SJCRH30 (cell line): ENCODE results near the gene PROK1. TPM values are rescaled to one million over a fixed set of nuclear protein-coding genes. Genes with fewer than 3 reads are reported as not detected.

Source experiments
- DNase-seq, 2 experiments: peaks; one replicate each; pipeline ENCODE4 v3.0.0-alpha.2; 2015 to 2020
- H3K27ac ChIP-seq: fragments of 250-450 bp; sonication (Bioruptor Pico); 2 replicates; pipeline ENCODE4 v1.5.1; 2020; ENCODE audit warnings: mild to moderate bottlenecking, moderate library complexity
- H3K27me3 ChIP-seq: fragments of 250-450 bp; sonication (Bioruptor Pico); 2 replicates; pipeline ENCODE4 v1.5.1; 2020; ENCODE audit warnings: mild to moderate bottlenecking, moderate library complexity
- H3K36me3 ChIP-seq: fragments of 250-450 bp; sonication (Bioruptor Pico); 2 replicates; pipeline ENCODE4 v1.5.1; 2020; ENCODE audit warnings: mild to moderate bottlenecking, moderate library complexity
- H3K4me1 ChIP-seq: fragments of 250-450 bp; sonication (Bioruptor Pico); 2 replicates; pipeline ENCODE4 v1.5.1; 2020; ENCODE audit warnings: mild to moderate bottlenecking, moderate library complexity
- H3K4me3 ChIP-seq: fragments of 250-450 bp; sonication (Bioruptor Pico); 2 replicates; pipeline ENCODE4 v1.5.1; 2020; ENCODE audit warnings: mild to moderate bottlenecking, moderate library complexity
- H3K9me3 ChIP-seq: fragments of 250-450 bp; sonication (Bioruptor Pico); replicated peaks from 2 replicates; pipeline ENCODE4 v1.5.1; 2020; ENCODE audit warnings: mild to moderate bottlenecking, moderate library complexity
- total RNA-seq: library from RNA; depleted of rRNA; stranded (reverse); fragments of >200 nt; shearing (Covaris generic); gene quantifications from 2 replicates; pipeline ENCODE4 v1.2.3, GENCODE V29; 2014

The PROK1 gene
- total RNA-seq, 1 experiment from 2014 or later = not detected

DNA sequence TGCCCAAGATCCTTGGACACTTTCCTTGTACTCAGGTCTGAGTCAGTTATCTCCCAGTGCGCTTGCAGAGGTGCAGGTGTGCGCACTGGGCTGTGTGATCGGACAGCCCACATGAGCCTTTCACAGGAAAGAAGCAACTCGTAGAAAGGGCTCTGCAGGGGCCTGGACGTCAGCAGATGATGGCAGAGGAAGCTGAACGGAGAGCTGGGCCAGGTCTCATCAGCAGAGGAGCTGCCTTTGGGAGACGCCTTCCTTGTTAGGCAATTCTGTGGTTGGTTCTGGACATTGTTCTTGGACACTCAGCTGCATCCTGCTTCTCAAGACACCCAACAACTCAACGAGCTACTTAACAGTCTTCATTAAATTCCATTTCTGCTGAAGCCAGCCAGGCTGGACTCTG lies 7.5 kb upstream of the PROK1 start:
- DNase-seq = no peak
- Histone ChIP-seq H3K4me3 (no peak overlapping the region), H3K9me3 (no peaks in the 10 kb centered on the region), H3K4me1 (no peaks in the 10 kb centered on the region), H3K27ac (no peak overlapping the region), H3K27me3 (peaks cover 27% of the 10 kb centered on the region; the same call in 1 of the 2 replicates), H3K36me3 (no peaks in the 10 kb centered on the region)

DNA sequence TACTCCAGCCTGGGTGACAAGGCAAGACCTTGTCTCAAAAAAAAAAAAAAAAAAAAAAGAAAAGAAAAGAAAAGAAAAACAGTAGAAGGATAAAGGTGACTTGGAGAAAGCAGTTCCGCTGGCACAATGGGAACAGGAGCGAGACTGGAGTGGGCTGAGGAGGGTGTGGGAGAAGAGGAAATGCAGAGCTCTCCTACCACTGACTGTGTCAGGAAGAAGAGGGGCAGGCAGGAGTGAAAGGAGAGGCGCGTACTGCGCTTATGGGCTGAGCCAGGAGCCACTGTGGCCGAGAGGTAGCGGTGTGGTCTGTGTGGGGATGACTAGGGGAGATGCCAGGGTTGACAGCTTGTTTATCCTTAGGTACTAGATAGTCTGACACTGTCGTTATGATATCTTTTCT lies 6.4 kb upstream of the PROK1 start:
- H3K4me3 ChIP-seq = no peak overlapping the region
- H3K4me1 ChIP-seq = no peaks in the 10 kb centered on the region
- peaks cover 28% of the 10 kb centered on the region; the same call in 1 of the 2 replicates for H3K27me3 ChIP-seq
- H3K27ac ChIP-seq = no peak overlapping the region
- DNase-seq = no peak
- H3K9me3 ChIP-seq = no peaks in the 10 kb centered on the region
- H3K36me3 ChIP-seq = no peaks in the 10 kb centered on the region

DNA sequence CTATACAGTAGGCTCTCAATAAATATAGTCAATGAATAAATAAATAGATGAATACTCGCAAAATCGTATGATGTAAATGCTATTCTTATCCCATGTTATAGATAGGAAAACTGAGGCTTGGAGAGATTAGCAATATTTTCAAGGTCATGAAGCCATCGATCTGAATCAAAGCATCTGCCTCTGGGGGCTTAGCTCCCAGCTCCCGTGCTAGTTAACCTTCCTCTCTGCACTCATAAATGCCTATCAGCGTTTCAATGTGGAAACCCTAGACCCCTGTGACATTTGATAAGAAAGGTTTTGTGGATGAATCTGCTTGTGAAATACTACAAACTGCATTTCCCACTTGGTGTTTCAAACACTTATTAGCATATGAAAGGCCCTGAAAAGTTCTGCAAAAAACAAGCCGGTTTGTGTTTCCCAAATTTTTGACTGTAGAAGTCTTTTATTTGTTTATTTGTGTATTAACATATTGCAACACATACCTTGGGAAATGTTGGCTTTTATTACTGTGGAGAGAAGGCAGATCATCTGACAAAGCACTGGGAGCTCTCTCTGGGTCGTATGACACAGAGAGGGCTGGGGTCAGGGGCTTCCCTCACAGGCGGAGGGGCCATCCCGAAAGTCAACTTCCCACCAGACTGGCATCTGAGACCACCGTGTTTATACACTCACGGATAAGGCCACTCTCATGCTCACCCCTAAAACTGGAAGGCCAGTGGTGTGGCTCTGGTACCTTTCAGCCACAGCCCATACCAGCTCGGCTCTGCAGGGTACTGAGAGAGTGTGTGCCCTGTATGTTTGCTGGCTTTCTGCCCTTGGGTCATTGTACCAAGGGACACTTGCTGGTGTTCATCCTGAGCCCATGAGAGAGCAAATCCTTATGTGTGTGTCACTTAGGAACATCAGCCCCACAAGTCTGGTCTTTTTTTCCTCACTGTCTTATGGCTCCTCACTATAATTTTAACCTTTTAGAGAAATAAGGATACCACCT lies 993 bp upstream of the PROK1 start:
- Histone ChIP-seq H3K4me1 (no peaks in the 10 kb centered on the region), H3K4me3 (no peak overlapping the region), H3K27ac (no peak overlapping the region), H3K27me3 (peaks cover 35% of the 10 kb centered on the region), H3K36me3 (no peaks in the 10 kb centered on the region), H3K9me3 (no peaks in the 10 kb centered on the region)
- DNase-seq = no peak

DNA sequence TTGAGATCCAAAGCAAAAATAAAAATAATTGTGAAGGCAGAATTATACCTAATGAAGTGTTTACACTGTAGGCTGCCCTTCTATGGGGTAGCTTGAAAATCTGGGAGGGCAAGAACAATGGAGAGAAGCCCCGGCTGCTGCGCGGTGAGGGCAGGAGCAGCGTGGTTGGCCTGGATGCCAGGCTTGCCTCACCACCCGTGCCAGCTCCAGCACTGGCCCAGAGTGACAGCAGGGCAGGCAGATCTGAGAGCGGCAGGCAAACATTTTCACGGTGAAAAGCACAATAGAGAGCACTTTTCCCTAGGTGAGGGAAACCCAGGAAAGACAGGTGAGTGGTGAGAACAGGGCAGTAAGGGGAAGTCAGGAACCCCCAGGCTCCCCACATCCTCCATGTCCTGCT lies 1.4 kb downstream of the PROK1 start:
- Histone ChIP-seq H3K36me3 (no peaks in the 10 kb centered on the region), H3K9me3 (no peaks in the 10 kb centered on the region), H3K27ac (no peak overlapping the region), H3K27me3 (peaks cover 35% of the 10 kb centered on the region), H3K4me3 (no peak overlapping the region), H3K4me1 (no peaks in the 10 kb centered on the region)
- DNase-seq = no peak

DNA sequence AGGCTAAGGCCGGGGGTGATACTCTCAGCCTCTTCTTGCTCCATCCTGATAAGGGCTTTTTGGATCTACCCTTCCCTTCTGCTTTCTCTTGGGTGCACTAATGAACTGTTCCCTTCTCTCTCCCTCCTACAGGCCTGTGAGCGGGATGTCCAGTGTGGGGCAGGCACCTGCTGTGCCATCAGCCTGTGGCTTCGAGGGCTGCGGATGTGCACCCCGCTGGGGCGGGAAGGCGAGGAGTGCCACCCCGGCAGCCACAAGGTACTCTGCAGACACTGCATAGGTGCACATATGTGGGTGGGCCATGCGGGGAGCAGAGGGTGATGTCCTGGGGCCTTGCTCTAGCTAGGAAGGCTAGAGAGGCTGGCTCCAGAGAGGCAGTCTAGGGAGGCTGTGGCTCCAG lies 2.9 kb downstream of the PROK1 start:
- Histone ChIP-seq H3K27me3 (peaks cover 25% of the 10 kb centered on the region), H3K36me3 (no peaks in the 10 kb centered on the region), H3K4me3 (no peak overlapping the region)

DNA sequence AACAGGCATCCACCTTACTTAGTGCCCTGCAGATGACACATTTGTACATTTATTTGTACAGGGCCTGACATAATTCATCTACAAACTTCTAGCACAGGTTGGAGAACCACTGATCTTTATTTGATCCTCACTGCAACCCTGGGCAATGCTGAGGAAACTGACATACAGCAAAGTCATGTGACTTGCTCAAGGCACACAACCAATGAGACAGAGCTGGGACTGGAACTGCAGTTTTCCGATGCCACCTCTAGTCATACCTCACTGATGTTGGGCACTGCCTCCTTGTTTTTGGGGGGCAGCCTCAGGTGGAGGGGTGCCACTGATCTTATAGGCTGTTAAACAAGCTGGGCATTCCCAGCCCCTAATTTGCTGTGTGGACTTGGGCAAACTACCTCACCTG lies 3.4 kb downstream of the PROK1 start:
- Histone ChIP-seq H3K9me3 (no peaks in the 10 kb centered on the region), H3K36me3 (no peaks in the 10 kb centered on the region), H3K27me3 (peaks cover 22% of the 10 kb centered on the region), H3K4me3 (no peak overlapping the region), H3K27ac (no peak overlapping the region), H3K4me1 (no peaks in the 10 kb centered on the region)
- no peak for DNase-seq

More for the DNA sequence above, 2.9 kb downstream of the PROK1 start:
- no peak overlapping the region for H3K27ac ChIP-seq
- no peaks in the 10 kb centered on the region for H3K9me3 ChIP-seq
- no peaks in the 10 kb centered on the region for H3K4me1 ChIP-seq
- no peak for DNase-seq

DNA sequence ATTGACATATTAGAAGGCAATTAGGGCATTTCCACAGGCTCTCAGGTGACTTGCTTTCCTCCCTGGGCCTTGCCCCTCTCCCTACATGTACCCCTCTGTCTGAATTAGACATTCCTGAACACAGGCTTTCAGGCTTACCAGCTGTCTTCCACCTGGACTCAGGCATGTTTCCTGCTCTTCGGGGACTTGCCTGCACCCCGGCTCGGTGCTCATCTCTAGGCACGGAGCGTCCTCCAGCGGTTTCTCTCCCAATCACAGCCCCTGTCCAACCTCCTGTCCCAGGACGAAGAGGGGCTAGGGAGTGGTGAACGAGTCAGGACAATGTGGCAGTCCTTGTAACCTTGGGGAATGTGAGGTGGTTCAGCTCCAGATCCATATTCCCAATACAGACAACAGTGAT lies 4.2 kb downstream of the PROK1 start:
- Histone ChIP-seq H3K9me3 (no peaks in the 10 kb centered on the region), H3K4me1 (no peaks in the 10 kb centered on the region), H3K27ac (no peak overlapping the region), H3K36me3 (no peaks in the 10 kb centered on the region), H3K27me3 (peaks cover 19% of the 10 kb centered on the region), H3K4me3 (no peak overlapping the region)
- DNase-seq = peak in 1 of 2 experiments; percentile 26

DNA sequence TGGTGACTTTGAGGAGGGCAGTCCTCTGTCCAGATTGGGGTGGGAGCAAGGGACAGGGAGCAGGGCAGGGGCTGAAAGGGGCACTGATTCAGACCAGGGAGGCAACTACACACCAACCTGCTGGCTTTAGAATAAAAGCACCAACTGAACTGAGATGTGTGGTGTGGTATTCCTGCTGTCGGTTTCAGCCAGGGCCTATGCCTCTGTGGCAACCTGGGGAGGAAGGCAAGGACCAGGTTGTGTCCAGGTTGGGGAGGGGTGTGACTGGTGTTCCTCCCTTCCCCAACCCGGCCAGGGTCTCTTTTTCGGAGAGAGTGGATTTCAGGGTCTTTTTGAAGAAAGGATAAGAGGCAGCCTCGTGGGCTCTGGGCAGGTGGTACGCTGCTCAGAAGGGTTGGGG lies 6.3 kb downstream of the PROK1 start:
- no peak overlapping the region for H3K27ac ChIP-seq
- H3K27me3 ChIP-seq = peaks cover 6% of the 10 kb centered on the region
- no peak overlapping the region for H3K4me3 ChIP-seq
- H3K36me3 ChIP-seq = no peaks in the 10 kb centered on the region
- DNase-seq = no peak
- H3K9me3 ChIP-seq = no peaks in the 10 kb centered on the region
- H3K4me1 ChIP-seq = no peaks in the 10 kb centered on the region

DNA sequence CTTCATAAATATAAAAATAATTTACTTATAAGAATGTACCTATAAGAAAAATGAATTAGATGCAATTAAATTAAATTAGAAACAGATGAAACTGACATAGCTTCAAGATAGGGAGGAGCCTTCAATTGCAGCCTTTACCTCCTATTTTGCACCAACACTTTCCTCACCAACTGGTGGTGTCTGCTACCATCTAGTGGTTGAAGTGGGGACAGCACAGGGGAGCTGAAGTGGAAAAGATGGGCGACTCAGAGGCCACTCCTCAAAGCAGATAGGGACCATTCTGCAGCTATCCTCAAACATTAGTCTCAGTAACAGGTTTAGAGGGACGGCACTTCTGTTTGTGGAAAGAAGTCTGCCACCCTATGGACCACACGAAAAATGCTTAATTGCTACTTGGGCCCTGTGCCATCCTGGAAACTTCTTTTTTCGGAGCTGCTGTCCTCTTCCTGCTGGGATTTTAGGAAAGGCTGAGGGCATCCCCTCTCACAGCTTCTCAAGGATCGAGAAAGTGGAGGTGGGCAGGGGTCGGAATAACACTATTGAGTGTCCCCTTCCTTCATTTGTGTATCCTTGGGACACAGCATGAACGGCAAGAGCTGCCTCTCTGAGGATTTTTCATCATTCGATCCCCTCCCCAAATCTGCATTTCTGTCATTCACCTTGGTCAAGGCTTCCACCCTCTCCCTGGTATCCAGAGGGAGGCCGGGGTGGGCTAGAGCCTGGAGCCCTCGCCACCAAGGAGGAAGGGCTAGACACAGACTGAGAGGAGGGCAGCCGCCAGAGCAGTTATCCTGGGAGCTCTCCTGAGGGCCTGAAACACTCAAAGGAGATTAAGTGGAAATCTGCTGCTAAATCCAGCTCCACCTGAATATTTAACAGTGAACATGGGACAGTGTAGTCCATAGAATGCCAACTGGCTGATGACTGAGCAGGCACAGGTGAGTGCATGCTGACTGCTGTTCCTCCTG lies 9.6 kb downstream of the PROK1 start:
- peak; percentile 55 to 84 for DNase-seq

DNA sequence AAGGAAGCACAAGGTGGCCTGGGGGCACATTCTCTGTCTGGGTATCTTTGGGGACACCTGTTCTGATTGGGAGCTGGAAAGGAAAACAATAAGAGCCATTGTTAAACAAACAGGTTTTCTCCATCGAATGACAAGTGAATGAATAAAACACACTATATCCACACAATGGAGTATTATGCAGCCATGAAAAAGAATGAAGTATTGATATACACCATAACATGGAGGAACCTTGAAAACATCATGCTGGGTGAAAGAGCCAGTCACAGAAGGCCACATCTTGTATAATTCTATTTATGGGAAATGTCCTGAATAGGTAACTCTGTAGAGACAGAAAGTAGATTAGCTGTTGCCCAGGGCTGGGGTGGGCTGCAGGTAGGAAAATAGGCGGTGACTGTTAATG lies 11.1 kb downstream of the PROK1 start:
- Histone ChIP-seq H3K4me3 (no peak overlapping the region), H3K27ac (no peak overlapping the region), H3K9me3 (no peaks in the 10 kb centered on the region), H3K27me3 (peaks cover under 1% of the 10 kb centered on the region; the same call in 1 of the 2 replicates), H3K36me3 (no peaks in the 10 kb centered on the region), H3K4me1 (no peaks in the 10 kb centered on the region)
- DNase-seq = no peak

More for the DNA sequence above, 9.6 kb downstream of the PROK1 start:
- Histone ChIP-seq H3K9me3 (no peaks in the 10 kb centered on the region), H3K4me1 (no peaks in the 10 kb centered on the region), H3K36me3 (no peaks in the 10 kb centered on the region), H3K27ac (no peak overlapping the region), H3K4me3 (no peak overlapping the region), H3K27me3 (no peaks in the 10 kb centered on the region; the same call in 1 of the 2 replicates)

DNA sequence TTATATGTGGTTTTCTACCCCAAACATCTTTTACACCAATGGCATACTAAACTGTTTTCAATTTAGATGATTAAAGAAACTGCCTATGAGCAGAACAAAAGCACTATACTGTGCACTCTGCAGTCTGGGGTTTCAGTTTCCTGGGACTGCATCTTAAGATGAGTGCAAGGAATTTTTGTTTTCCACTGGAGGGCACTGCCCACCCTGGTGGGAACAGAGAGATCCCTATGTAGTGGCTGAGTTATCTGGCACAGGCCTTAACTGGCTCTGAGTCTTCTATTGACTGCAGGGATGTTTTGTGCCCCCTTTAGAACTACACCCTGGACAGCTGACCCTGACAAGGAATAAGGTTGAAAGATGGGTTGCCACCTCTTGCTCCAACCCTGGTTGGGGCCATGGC lies 12.0 kb downstream of the PROK1 start:
- Histone ChIP-seq H3K4me3 (no peak overlapping the region), H3K27me3 (peaks cover 7% of the 10 kb centered on the region; the same call in 1 of the 2 replicates), H3K27ac (no peak overlapping the region), H3K36me3 (no peaks in the 10 kb centered on the region), H3K9me3 (no peaks in the 10 kb centered on the region), H3K4me1 (no peaks in the 10 kb centered on the region)
- DNase-seq = no peak

DNA sequence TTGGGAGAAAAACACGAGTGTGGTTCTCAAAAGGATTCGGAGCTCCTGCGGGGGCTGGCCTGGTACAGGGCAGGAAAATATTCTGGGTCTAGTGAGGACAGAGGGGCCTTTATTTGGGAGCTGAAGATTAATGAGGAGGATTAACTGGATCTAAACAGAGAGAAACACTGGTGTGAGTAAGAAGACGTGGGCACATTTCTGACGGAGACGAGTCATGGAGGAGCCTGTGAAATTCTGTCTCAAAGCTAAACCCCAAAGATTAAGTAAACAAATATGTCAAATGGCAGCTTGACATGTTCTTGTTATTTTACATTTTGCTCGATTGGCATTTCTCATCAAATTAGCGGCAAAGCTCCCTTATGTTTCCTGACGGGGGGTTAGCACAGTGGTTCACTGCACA lies 12.8 kb downstream of the PROK1 start:
- Histone ChIP-seq H3K9me3 (no peaks in the 10 kb centered on the region), H3K4me1 (no peaks in the 10 kb centered on the region), H3K27me3 (peaks cover 7% of the 10 kb centered on the region; the same call in 1 of the 2 replicates), H3K36me3 (no peaks in the 10 kb centered on the region), H3K27ac (no peak overlapping the region), H3K4me3 (no peak overlapping the region)
- DNase-seq = no peak

DNA sequence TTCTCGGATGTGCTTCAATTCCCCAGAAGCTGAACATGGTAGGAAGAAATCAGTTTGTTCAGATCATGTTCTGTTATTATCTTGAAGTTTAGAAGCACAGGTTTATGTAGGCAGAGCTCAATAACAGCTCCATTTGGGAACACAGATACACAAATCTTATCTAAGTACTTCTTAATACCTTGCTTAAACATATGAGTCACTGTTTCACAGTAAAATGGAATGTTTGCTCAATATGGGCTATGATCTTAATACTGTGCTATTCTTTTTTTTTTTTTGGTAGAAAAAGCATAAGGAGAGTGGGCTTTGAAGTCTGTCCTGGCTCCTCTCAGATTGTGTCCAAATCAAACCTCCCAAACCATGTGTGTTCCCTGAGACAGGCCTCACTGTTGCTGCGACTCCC lies 13.4 kb downstream of the PROK1 start:
- no peak for DNase-seq
- H3K4me1 ChIP-seq = no peaks in the 10 kb centered on the region
- no peak overlapping the region for H3K27ac ChIP-seq
- peaks cover 7% of the 10 kb centered on the region; the same call in 1 of the 2 replicates for H3K27me3 ChIP-seq
- H3K9me3 ChIP-seq = no peaks in the 10 kb centered on the region
- H3K36me3 ChIP-seq = no peaks in the 10 kb centered on the region
- H3K4me3 ChIP-seq = no peak overlapping the region

DNA sequence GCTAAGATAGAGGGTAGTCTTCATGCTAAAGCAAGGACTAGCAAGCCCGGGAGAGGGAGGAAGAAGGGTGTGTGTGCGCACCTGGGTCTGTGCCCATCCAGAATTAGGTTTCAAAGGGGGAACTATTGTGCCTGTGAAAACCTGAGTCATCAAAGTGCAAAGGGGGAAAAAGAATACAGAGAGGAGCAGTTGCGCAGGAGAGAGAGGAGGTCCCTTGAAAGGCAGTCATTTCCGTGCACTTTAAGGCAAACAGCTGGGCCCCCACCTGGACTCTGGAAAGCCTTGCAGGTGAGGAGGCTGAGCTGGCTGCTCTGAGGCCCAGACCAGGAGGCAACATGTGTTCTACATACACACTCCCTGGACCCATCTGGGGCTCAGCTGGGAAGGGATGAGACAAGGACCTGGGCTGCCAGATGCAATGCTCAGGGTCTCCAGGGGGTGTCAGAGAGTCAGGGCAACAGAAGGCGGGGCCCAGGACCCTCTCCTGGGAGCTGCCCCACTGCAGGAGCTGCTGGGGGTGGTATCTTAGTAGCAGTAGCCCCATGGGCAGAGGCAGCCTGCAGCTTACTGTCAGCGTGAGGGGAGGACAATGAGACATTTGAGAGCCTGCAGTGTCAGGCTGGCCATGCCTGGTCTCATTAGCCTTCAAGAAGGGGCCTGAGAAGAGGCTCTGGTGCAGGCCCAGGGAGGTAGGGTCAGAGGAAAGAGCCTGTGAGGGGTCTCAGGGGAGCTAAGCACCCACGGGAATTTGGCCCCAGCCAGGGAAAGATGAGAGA lies 14.3 kb downstream of the PROK1 start:
- peaks cover 7% of the 10 kb centered on the region; the same call in 1 of the 2 replicates for H3K27me3 ChIP-seq
- no peak for DNase-seq
- no peaks in the 10 kb centered on the region for H3K4me1 ChIP-seq
- no peak overlapping the region for H3K4me3 ChIP-seq
- H3K27ac ChIP-seq = no peak overlapping the region
- no peaks in the 10 kb centered on the region for H3K36me3 ChIP-seq
- no peaks in the 10 kb centered on the region for H3K9me3 ChIP-seq
